Chondrocyte (in vitro differentiated cells): ENCODE data around the gene EXOC3L4. TPM values are rescaled to one million over a fixed set of nuclear protein-coding genes. Genes with fewer than 3 reads are reported as not detected.

Source experiments
- DNase-seq: peaks from one replicate; pipeline ENCODE4 v3.0.0; 2021; ENCODE audit warnings: mixed read lengths, low spot score
- H3K27ac Mint-ChIP-seq: one replicate; pipeline ENCODE4 v1.8.0; 2021; ENCODE audit warnings: mild to moderate bottlenecking, moderate library complexity, mixed read lengths; ENCODE audit not compliant: unreplicated experiment
- H3K27me3 Mint-ChIP-seq: 2 replicates; pipeline ENCODE4 v1.8.0; 2021; ENCODE audit warnings: low read depth, mixed read lengths
- H3K36me3 Mint-ChIP-seq: 2 replicates; pipeline ENCODE4 v1.8.0; 2021; ENCODE audit warnings: low read depth, mixed read lengths
- H3K4me1 Mint-ChIP-seq: 2 replicates; pipeline ENCODE4 v1.8.0; 2021; ENCODE audit warnings: low read depth, mild to moderate bottlenecking, mixed read lengths
- H3K4me3 Mint-ChIP-seq: one replicate; pipeline ENCODE4 v1.8.0; 2021; ENCODE audit warnings: mild to moderate bottlenecking, moderate library complexity, mixed read lengths; ENCODE audit not compliant: unreplicated experiment
- H3K9me3 Mint-ChIP-seq: 2 replicates; pipeline ENCODE4 v1.8.0; 2021; ENCODE audit warnings: low read depth, mixed read lengths
- CTCF ChIP-seq: fragments of 200-600 bp; sonication (generic); IDR thresholded peaks from 2 replicates; pipeline ENCODE4 v1.5.0; 2021; ENCODE audit warnings: antibody characterized with exemption, mild to moderate bottlenecking, moderate library complexity
- total RNA-seq: library from RNA; stranded (reverse); gene quantifications from 3 replicates; pipeline ENCODE4 v1.2.1, GENCODE V29; 2021

EXOC3L4 gene
- total RNA-seq, 1 donor from 2014 or later: not detected

DNA sequence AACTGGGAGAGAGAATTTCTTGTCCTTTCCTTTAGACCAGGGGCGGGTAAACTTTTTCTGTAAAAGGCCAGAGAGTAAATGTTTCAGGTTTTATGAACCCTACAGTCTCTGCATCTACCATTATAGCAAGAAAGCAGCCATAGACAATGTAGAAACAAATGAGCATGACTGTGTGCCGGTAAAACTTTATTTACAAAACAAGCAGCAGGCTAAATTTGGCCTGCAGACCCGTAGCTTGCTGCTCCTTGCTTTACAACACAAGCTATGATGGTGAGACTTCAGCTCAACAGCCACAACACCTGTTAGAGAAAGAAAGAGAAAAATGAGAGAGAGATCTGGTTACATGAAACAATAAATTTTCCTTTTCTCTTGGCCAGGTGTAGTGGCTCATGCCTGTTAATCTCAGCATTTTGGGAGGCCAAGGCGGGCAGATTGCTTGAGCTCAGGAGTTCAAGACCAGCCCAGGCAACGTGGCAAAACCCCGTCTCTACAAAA is 33.0 kb upstream of the EXOC3L4 start:
- no peak for TF ChIP-seq CTCF
- DNase-seq: no peak
- H3K27ac Mint-ChIP-seq: no peak overlapping the region

GRCh38 chr14:103064436-103064835 is 30.1 kb upstream of the EXOC3L4 start:
- Mint-ChIP-seq H3K27me3 (no peaks in the 10 kb centered on the region), H3K4me1 (peaks cover 17% of the 10 kb centered on the region), H3K4me3 (no peak overlapping the region), H3K36me3 (peaks cover 2% of the 10 kb centered on the region), H3K9me3 (no peaks in the 10 kb centered on the region), H3K27ac (no peak overlapping the region)
- TF ChIP-seq CTCF: no peak
- DNase-seq: no peak

More for the DNA sequence above, 33.0 kb upstream of the EXOC3L4 start:
- peaks cover 23% of the 10 kb centered on the region for H3K4me1 Mint-ChIP-seq
- no peaks in the 10 kb centered on the region for H3K9me3 Mint-ChIP-seq
- peaks cover 2% of the 10 kb centered on the region for H3K36me3 Mint-ChIP-seq
- H3K4me3 Mint-ChIP-seq: no peak overlapping the region
- no peaks in the 10 kb centered on the region for H3K27me3 Mint-ChIP-seq

GRCh38 chr14:103064978-103065377 is 29.5 kb upstream of the EXOC3L4 start:
- no peaks in the 10 kb centered on the region for H3K9me3 Mint-ChIP-seq
- peaks cover 12% of the 10 kb centered on the region for H3K4me1 Mint-ChIP-seq

DNA sequence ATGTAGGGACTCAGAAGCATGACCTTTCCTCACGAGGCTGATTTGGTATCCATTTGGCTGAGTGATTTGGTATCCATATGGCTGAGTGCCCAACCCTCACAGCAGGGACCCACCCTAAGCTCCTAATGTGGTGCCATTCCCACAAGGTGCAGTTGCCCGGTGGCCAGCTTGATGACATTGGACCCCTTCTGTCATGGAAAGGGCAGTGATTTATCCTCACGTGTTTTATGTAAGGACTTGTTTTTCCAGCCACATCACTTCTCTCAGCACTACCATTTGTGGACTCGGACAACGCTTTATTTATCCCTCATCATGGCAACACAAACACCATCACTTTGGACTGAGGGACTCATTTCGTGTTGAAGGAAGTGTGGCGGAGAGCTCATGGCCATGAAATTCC is 28.7 kb upstream of the EXOC3L4 start:
- Mint-ChIP-seq H3K27ac (no peak overlapping the region), H3K4me1 (peaks cover 9% of the 10 kb centered on the region), H3K9me3 (no peaks in the 10 kb centered on the region), H3K4me3 (no peak overlapping the region), H3K27me3 (no peaks in the 10 kb centered on the region), H3K36me3 (no peaks in the 10 kb centered on the region)
- TF ChIP-seq CTCF: no peak
- no peak for DNase-seq

More at GRCh38 chr14:103064978-103065377, 29.5 kb upstream of the EXOC3L4 start:
- Mint-ChIP-seq H3K36me3 (peaks cover 2% of the 10 kb centered on the region), H3K27ac (no peak overlapping the region), H3K4me3 (no peak overlapping the region), H3K27me3 (no peaks in the 10 kb centered on the region)
- DNase-seq: no peak
- no peak for TF ChIP-seq CTCF

DNA sequence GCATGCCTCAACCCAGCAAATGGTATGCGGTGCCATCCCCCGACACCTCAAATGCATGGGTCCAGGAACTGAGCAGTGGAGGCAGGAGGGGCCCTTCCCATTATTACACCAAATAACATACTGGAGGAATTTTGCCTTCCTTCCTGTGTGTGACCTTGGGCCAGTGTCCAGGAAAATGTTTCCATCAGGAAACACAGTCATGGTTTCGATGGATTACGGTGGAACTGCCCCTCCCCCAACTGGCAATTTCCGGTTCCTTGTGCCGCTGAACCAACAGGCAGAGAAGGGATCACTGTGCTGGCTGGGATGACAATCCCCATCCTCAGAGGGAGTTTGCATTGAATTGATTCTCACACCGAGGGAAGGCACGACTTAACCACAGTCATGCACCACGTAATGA is 28.1 kb upstream of the EXOC3L4 start:
- no peaks in the 10 kb centered on the region for H3K9me3 Mint-ChIP-seq
- H3K36me3 Mint-ChIP-seq: no peaks in the 10 kb centered on the region
- no peaks in the 10 kb centered on the region for H3K27me3 Mint-ChIP-seq
- TF ChIP-seq CTCF: no peak
- H3K27ac Mint-ChIP-seq: no peak overlapping the region
- H3K4me1 Mint-ChIP-seq: peaks cover 9% of the 10 kb centered on the region
- DNase-seq: no peak
- H3K4me3 Mint-ChIP-seq: no peak overlapping the region
